Measurements from ENCODE around the gene NHS. TPM values are rescaled to one million over a fixed set of nuclear protein-coding genes. Genes with fewer than 3 reads are reported as not detected.

Gene NHS
- total and polyA plus RNA-seq, 4 experiments from 2014 or later = 0.09 to 0.67 TPM; not detected in 2

DNA sequence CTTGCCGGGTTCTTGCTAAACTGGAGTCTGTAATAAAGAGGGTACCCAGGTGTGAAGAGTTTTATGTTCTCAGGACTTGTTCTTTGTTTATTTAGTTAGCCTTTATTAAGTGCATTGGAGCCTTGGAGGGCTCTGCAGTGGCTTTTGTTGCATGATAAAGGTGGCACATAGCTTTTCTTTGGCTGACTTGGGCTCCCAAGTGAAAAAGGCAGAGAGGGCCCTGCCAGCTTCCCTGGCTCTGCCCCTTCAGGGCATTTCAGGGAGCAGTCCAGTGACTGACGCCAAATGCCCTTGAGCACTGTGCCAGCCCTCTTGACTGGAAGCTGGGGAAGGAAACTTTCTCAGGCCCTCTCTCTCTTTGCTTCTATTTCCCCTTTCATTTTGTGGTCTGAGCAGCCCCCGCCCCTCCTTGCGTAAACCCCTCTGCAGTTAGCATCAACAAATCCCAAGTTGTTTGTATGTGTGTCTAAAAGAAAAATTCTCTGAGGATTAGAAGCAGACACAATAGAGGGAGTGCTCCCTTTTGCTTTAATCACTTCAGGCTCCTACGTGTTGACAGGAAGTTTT lies 152.2 kb downstream of the NHS start:
- intact Hi-C loops (cut with micrococcal nuclease) = no loop called here
- Histone ChIP-seq H3K27me3 (ENCODE audit: insufficient read depth, low read length) (no peaks in the 10 kb centered on the region), H3K4me3 (ENCODE audit: low read length in 2 of 2) (no peak overlapping the region), H3K27ac (ENCODE audit: low read depth, low read length) (no peak overlapping the region), H3K36me3 (ENCODE audit: insufficient read depth, low read length) (no peaks in the 10 kb centered on the region), H3K4me1 (ENCODE audit: insufficient read depth, low read length) (no peaks in the 10 kb centered on the region), H3K9me3 (ENCODE audit: control insufficient read depth in 1 of 2, low read length in 2 of 2) (no peaks in the 10 kb centered on the region)
- no peaks in the 10 kb centered on the region for H3K36me3 Mint-ChIP-seq
- ChIA-PET POLR2A (ENCODE audit: partially characterized antibody) (no interaction called here), CTCF (ENCODE audit: partially characterized antibody) (no interaction called here)
- DNase-seq = no peak
- H3K4me1 Mint-ChIP-seq = no peaks in the 10 kb centered on the region
- H3K27me3 Mint-ChIP-seq = no peaks in the 10 kb centered on the region
- no peak overlapping the region for H3K27ac Mint-ChIP-seq
- no peaks in the 10 kb centered on the region for H3K9me3 Mint-ChIP-seq
- no peak overlapping the region for H3K4me3 Mint-ChIP-seq

DNA sequence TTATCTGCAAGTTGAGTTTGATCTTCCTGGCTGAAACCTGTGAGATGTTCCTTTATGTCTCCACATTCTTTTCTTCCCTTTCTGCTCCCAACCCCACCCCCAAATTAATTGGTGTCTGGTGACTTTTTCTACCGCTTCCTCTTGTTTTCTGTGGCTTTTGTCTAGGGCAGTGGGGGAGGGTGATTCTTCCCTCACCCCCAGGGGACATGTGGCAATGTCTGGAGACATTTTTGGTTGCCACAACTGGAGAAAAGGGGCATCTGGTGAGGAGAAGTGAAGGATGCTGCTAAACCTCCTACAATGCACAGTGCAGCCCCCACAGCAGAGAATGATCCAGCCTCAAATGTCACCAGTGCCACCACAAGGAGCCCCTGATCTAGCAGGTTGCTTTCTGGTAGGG lies 152.9 kb downstream of the NHS start:
- no peak overlapping the region for H3K4me3 Mint-ChIP-seq
- no peak overlapping the region for H3K27ac Mint-ChIP-seq
- intact Hi-C loops (cut with micrococcal nuclease) = no loop called here

DNA sequence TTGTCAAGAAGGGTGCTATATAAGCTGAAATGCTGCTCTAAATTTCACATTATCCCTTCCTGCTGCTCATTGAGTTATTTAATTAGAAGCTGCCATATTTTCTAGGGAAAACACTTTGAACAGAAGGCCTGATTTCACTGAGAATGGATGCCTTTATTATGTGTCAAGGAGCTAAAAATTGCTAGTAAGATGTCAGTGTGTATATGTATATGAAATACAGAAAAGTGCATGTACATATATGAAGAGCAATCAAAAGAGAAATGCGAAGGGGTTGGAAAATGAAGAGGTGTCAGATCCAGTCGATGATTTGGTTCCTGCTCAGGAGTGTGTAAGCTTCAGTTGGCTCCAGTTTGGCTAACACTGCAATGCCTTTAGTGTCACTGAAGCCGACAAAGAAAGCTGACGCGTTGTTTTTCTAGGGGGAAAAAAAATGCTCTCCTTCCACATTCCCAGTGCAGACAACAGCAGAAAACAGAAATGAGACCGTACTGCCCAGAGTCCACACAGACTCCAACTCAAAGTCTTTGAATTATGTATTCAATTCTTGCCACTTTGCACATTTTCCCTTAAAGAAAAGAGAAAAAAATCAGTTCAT lies 154.2 kb downstream of the NHS start:
- no peaks in the 10 kb centered on the region for H3K9me3 ChIP-seq (ENCODE audit: control insufficient read depth in 1 of 2, low read length in 2 of 2)
- Mint-ChIP-seq H3K36me3 (no peaks in the 10 kb centered on the region), H3K4me3 (no peak overlapping the region), H3K27ac (no peak overlapping the region), H3K27me3 (no peaks in the 10 kb centered on the region), H3K9me3 (peaks cover 0 to 2% (median 0%) of the 10 kb centered on the region in 8 donors), H3K4me1 (no peaks in the 10 kb centered on the region)
- no peaks in the 10 kb centered on the region for H3K27me3 ChIP-seq (ENCODE audit: insufficient read depth, low read length)
- ChIA-PET POLR2A (ENCODE audit: partially characterized antibody) (no interaction called here), CTCF (ENCODE audit: partially characterized antibody) (no interaction called here)
- intact Hi-C loops (cut with micrococcal nuclease) = no loop called here
- no peak overlapping the region for H3K27ac ChIP-seq (ENCODE audit: low read depth, low read length)
- H3K4me3 ChIP-seq (ENCODE audit: low read length in 2 of 2) = no peak overlapping the region
- DNase-seq = no peak
- no peaks in the 10 kb centered on the region for H3K4me1 ChIP-seq (ENCODE audit: insufficient read depth, low read length)
- no peaks in the 10 kb centered on the region for H3K36me3 ChIP-seq (ENCODE audit: insufficient read depth, low read length)

More for the DNA sequence above, 152.9 kb downstream of the NHS start:
- Histone ChIP-seq H3K4me3 (ENCODE audit: low read length in 2 of 2) (no peak overlapping the region), H3K27me3 (ENCODE audit: insufficient read depth, low read length) (no peaks in the 10 kb centered on the region), H3K27ac (ENCODE audit: low read depth, low read length) (no peak overlapping the region), H3K4me1 (ENCODE audit: insufficient read depth, low read length) (no peaks in the 10 kb centered on the region), H3K9me3 (ENCODE audit: control insufficient read depth in 1 of 2, low read length in 2 of 2) (no peaks in the 10 kb centered on the region), H3K36me3 (ENCODE audit: insufficient read depth, low read length) (no peaks in the 10 kb centered on the region)
- H3K4me1 Mint-ChIP-seq = no peaks in the 10 kb centered on the region
- POLR2A ChIA-PET (ENCODE audit: partially characterized antibody) = no interaction called here
- H3K27me3 Mint-ChIP-seq = no peaks in the 10 kb centered on the region
- H3K9me3 Mint-ChIP-seq = peaks cover 0 to 2% (median 0%) of the 10 kb centered on the region in 8 donors
- CTCF ChIA-PET (ENCODE audit: partially characterized antibody) = no interaction called here
- no peaks in the 10 kb centered on the region for H3K36me3 Mint-ChIP-seq
- no peak for DNase-seq

DNA sequence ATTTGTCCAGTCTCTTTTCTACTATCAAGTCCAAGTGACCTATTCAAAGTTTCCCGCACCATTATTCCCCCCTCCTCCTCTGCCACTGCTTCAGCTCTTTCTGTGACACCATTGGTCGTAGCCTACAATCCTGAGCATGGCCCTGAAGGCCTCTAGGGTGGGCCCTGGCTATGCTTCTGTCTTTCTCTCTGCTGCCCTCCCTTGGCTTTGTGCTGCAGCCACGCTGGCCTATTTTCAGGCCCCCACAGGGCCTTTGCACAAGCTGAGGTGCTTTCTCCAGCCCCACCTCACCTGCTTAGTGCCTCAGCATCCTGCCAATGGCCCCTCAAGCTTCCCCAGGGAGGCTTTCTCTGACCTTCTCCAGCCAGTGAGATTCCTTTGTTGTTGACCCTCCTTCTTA lies 156.5 kb downstream of the NHS start:
- CTCF ChIA-PET (ENCODE audit: partially characterized antibody) = no interaction called here
- H3K36me3 ChIP-seq (ENCODE audit: insufficient read depth, low read length) = no peaks in the 10 kb centered on the region
- no peaks in the 10 kb centered on the region for H3K9me3 ChIP-seq (ENCODE audit: control insufficient read depth in 1 of 2, low read length in 2 of 2)
- peaks cover 0 to 4% (median 0%) of the 10 kb centered on the region in 8 donors for H3K9me3 Mint-ChIP-seq
- H3K27ac Mint-ChIP-seq = no peak overlapping the region
- H3K36me3 Mint-ChIP-seq = no peaks in the 10 kb centered on the region
- no peak for DNase-seq
- no peaks in the 10 kb centered on the region for H3K4me1 ChIP-seq (ENCODE audit: insufficient read depth, low read length)
- intact Hi-C loops (cut with micrococcal nuclease) = no loop called here
- H3K4me1 Mint-ChIP-seq = no peaks in the 10 kb centered on the region
- no peaks in the 10 kb centered on the region for H3K27me3 Mint-ChIP-seq
- no peak overlapping the region for H3K4me3 Mint-ChIP-seq
- H3K4me3 ChIP-seq (ENCODE audit: low read length in 2 of 2) = no peak overlapping the region
- H3K27ac ChIP-seq (ENCODE audit: low read depth, low read length) = no peak overlapping the region
- no peaks in the 10 kb centered on the region for H3K27me3 ChIP-seq (ENCODE audit: insufficient read depth, low read length)
- POLR2A ChIA-PET (ENCODE audit: partially characterized antibody) = no interaction called here

DNA sequence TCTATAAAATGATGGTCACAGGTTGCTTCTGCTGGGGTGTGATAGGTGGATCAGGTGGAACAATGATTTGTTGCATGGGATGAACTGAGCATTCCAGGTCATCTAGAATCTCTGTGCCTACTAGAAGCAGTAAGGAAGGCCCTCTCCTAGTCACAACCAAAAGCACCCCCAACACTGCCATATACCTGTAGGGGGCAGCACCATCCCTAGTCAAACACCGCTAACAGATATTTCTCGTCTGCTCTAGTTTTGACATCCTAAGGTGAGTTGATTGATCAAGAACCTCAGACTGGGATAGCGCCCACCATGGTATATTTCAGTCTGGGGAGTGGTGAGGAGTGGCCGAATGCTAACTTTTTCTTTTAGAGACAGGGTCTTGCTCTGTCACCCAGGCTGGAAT lies 160.2 kb downstream of the NHS start:
- intact Hi-C loops (cut with micrococcal nuclease) = no loop called here
- Histone ChIP-seq H3K4me1 (ENCODE audit: insufficient read depth, low read length) (no peaks in the 10 kb centered on the region), H3K36me3 (ENCODE audit: insufficient read depth, low read length) (no peaks in the 10 kb centered on the region), H3K27ac (ENCODE audit: low read depth, low read length) (no peak overlapping the region), H3K9me3 (ENCODE audit: control insufficient read depth in 1 of 2, low read length in 2 of 2) (no peaks in the 10 kb centered on the region), H3K27me3 (ENCODE audit: insufficient read depth, low read length) (no peaks in the 10 kb centered on the region), H3K4me3 (ENCODE audit: low read length in 2 of 2) (no peak overlapping the region)
- Mint-ChIP-seq H3K27me3 (no peaks in the 10 kb centered on the region), H3K4me3 (no peak overlapping the region), H3K9me3 (peaks cover 0 to 4% (median 0%) of the 10 kb centered on the region in 8 donors), H3K27ac (no peak overlapping the region), H3K4me1 (no peaks in the 10 kb centered on the region), H3K36me3 (no peaks in the 10 kb centered on the region)
- POLR2A ChIA-PET (ENCODE audit: partially characterized antibody) = no interaction called here
- DNase-seq = peak in 4 of 5 donors; percentile 3 to 16 (median 6)
- CTCF ChIA-PET (ENCODE audit: partially characterized antibody) = no interaction called here

DNA sequence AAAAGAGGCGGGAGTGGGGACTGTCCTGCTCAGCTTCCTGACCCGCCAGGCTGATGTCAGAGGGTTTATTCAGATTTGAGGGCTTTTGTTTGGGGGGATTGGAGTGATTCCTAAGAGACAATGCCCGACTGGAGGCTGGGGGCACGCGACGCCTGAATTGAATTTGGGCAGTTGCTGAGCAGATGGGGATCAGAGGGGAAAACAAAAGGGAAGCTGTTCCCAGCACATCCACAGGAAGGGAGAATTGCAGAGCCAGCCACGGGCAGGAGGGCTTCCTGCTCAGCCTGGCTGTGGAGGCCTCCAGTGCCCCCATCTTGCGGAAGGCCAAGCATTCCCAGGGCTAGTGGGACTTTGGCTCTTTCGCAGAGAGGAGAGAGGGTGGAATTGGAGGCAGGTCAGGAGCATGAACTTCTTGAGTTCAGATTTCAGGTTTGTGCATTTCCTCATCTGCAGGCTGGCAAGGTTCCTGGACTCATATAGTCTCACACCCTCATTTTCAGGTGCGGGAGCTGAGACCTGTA lies 162.8 kb downstream of the NHS start:
- DNase-seq = no peak
- Mint-ChIP-seq H3K4me1 (no peaks in the 10 kb centered on the region), H3K27me3 (no peaks in the 10 kb centered on the region), H3K4me3 (no peak overlapping the region), H3K9me3 (peaks cover 0 to 3% (median 0%) of the 10 kb centered on the region in 8 donors), H3K36me3 (no peaks in the 10 kb centered on the region), H3K27ac (no peak overlapping the region)
- Histone ChIP-seq H3K9me3 (ENCODE audit: control insufficient read depth in 1 of 2, low read length in 2 of 2) (no peaks in the 10 kb centered on the region), H3K4me1 (ENCODE audit: insufficient read depth, low read length) (no peaks in the 10 kb centered on the region), H3K27ac (ENCODE audit: low read depth, low read length) (no peak overlapping the region), H3K27me3 (ENCODE audit: insufficient read depth, low read length) (no peaks in the 10 kb centered on the region), H3K36me3 (ENCODE audit: insufficient read depth, low read length) (no peaks in the 10 kb centered on the region), H3K4me3 (ENCODE audit: low read length in 2 of 2) (no peak overlapping the region)
- ChIA-PET POLR2A (ENCODE audit: partially characterized antibody) (no interaction called here), CTCF (ENCODE audit: partially characterized antibody) (no interaction called here)
- intact Hi-C loops (cut with micrococcal nuclease) = no loop called here

DNA sequence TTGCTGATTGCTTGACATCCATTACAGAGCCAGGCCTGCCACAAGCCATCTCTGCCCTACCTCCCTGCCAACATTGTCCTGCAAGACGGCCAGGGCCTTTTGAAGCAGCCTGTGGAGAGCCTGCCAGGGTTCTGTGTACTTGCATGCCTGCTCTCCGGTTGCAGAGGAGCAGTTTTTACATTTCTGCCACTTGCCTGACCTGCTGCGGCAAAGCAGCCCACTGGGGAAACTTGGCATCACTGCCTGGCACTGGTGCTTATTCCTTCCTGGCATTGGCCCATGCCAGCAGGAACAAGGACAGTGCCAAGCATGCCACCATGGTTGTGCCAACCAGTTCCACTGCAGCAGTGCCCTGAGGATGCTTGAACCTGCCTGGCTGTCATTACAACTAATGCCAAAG lies 167.1 kb downstream of the NHS start:
- Mint-ChIP-seq H3K27me3 (peaks cover 0 to 3% of the 10 kb centered on the region in 2 donors), H3K27ac (no peak overlapping the region), H3K4me1 (no peaks in the 10 kb centered on the region), H3K36me3 (no peaks in the 10 kb centered on the region), H3K4me3 (no peak overlapping the region), H3K9me3 (peaks cover 0 to 1% (median 0%) of the 10 kb centered on the region in 8 donors)
- Histone ChIP-seq H3K9me3 (ENCODE audit: control insufficient read depth in 1 of 2, low read length in 2 of 2) (no peaks in the 10 kb centered on the region), H3K4me3 (ENCODE audit: low read length in 2 of 2) (no peak overlapping the region), H3K4me1 (ENCODE audit: insufficient read depth, low read length) (no peaks in the 10 kb centered on the region), H3K27me3 (ENCODE audit: insufficient read depth, low read length) (no peaks in the 10 kb centered on the region), H3K36me3 (ENCODE audit: insufficient read depth, low read length) (no peaks in the 10 kb centered on the region), H3K27ac (ENCODE audit: low read depth, low read length) (no peak overlapping the region)
- POLR2A ChIA-PET (ENCODE audit: partially characterized antibody) = no interaction called here
- CTCF ChIA-PET (ENCODE audit: partially characterized antibody) = no interaction called here
- DNase-seq = no peak
- intact Hi-C loops (cut with micrococcal nuclease) = no loop called here

Data from CD4-positive, alpha-beta memory T cell (primary cell).